Thyroid gland (tissue), 4 donors: ENCODE measurements around the gene PDE8A.

Source experiments
- CTCF ChIP-seq, 6 experiments: fragments of 200-600 bp in 3 of 6; fragments of 450-650 bp in 3 of 6; sonication (generic) in 3 of 6; IDR thresholded peaks; one replicate each; pipeline ENCODE4 v1.5.1; 2016 to 2019; ENCODE audit warnings: antibody characterized with exemption in 6 of 6, mild to moderate bottlenecking in 2 of 6, inconsistent platforms in 1 of 6, moderate library complexity in 1 of 6
- POLR2A ChIP-seq, 2 donors: fragments of 450-650 bp; IDR thresholded peaks; one replicate each; pipeline ENCODE4 v1.6.1; 2017; ENCODE audit warnings: antibody characterized with exemption in 2 of 2, mild to moderate bottlenecking in 2 of 2, moderate library complexity in 1 of 2

- TF ChIP-seq CTCF (IDR thresholded peaks at IDR 0.05) = no peak
- TF ChIP-seq POLR2A (IDR thresholded peaks at IDR 0.05) = no peak
Observed at GRCh38 chr15:84996055-84996454, 14.4 kb downstream of the PDE8A start.
